Neural cell (in vitro differentiated cells): ENCODE data around the gene MEA1.

Source experiments
- CTCF ChIP-seq: fragments of 450-650 bp; IDR thresholded peaks from 2 replicates; pipeline ENCODE4 v1.5.1; 2014; ENCODE audit warnings: antibody characterized with exemption, mild to moderate bottlenecking, moderate library complexity; ENCODE audit not compliant: poor library complexity, severe bottlenecking
- EP300 ChIP-seq: fragments of 450-650 bp; conservative IDR thresholded peaks from 2 replicates; pipeline ENCODE4 v1.6.1; 2014; ENCODE audit warnings: antibody characterized with exemption, mild to moderate bottlenecking, moderate library complexity; ENCODE audit not compliant: poor library complexity, severe bottlenecking
- EZH2 ChIP-seq: fragments of 200-600, 300-800 bp; shearing (Covaris generic), sonication (generic); IDR thresholded peaks from 2 replicates; pipeline ENCODE4 v1.6.1; 2014; ENCODE audit warnings: antibody characterized with exemption, low read length, borderline replicate concordance, mild to moderate bottlenecking; ENCODE audit not compliant: insufficient read depth, poor library complexity, severe bottlenecking
- MXI1 ChIP-seq: fragments of 450-650 bp; conservative IDR thresholded peaks from 2 replicates; pipeline ENCODE4 v1.6.1; 2014; ENCODE audit warnings: antibody characterized with exemption, mild to moderate bottlenecking; ENCODE audit not compliant: poor library complexity, severe bottlenecking
- POLR2AphosphoS5 ChIP-seq: IDR thresholded peaks from 2 replicates; pipeline ENCODE4 v1.6.1; 2012
- RAD21 ChIP-seq: fragments of 450-650 bp; conservative IDR thresholded peaks from 2 replicates; pipeline ENCODE4 v1.6.1; 2014; ENCODE audit warnings: antibody characterized with exemption, mild to moderate bottlenecking, moderate library complexity
- REST ChIP-seq: IDR thresholded peaks from 2 replicates; pipeline ENCODE4 v1.6.1; 2012; ENCODE audit warnings: borderline replicate concordance
- SMC3 ChIP-seq: fragments of 450-650 bp; conservative IDR thresholded peaks from 2 replicates; pipeline ENCODE4 v1.6.1; 2014; ENCODE audit warnings: antibody characterized with exemption, mild to moderate bottlenecking, moderate library complexity; ENCODE audit not compliant: poor library complexity
- TAF1 ChIP-seq: IDR thresholded peaks from 2 replicates; pipeline ENCODE4 v1.6.1; 2012; ENCODE audit warnings: low read depth

GRCh38 chr6:42968126-42968701, 45.5 kb downstream of the MEA1 start:
- no peak for TF ChIP-seq CTCF
- no peak for TF ChIP-seq REST
- TF ChIP-seq EP300, result no peak
- no peak for TF ChIP-seq POLR2AphosphoS5
- TF ChIP-seq EZH2, result no peak
- no peak for TF ChIP-seq SMC3
- TF ChIP-seq TAF1, result no peak
- TF ChIP-seq RAD21, result no peak
- no peak for TF ChIP-seq MXI1
